ENCODE results near the gene AKT1.
"Not testable (repeated sequence)": the region's sequence is repeated elsewhere in the genome, so short reads cannot be mapped to it uniquely, and the experiment has no call there.

AKT1 gene

DNA sequence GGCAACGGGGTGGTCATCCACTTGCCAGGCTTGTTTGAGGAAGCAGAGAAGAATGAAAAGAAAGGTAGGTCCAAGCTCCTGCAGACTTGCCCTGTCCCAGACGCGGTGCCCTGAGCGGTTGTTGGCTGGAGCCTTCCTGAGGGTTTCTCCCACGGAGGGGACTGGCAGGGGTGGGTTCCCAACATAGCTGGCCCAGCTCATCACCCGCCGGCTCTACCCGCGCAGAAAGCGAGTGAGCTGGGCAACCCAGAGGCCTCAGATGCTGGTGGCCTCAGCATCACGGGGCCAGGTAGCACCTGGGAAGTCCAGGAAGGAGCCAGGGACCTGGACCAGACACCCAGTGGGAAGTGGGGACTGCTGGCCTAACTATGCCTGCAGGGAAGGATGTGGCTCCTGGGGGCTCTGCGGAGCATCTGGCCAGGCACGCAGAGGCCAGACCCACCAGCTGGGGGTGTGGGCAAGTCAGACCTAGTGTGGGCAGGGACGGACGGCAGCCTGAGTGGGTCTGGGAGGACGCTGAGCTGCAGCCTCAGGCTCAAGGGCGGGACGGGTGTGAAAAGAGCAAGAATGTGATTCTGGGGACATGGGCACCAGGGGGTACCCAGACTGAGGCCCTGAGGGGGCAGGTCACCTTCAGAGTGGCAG is 57.1 kb downstream of the AKT1 start:
- DNase-seq (ENCODE audit: low read depth), result no peak

GRCh38 chr14:104735830-104736642 is 59.5 kb downstream of the AKT1 start:
- no peak for DNase-seq (ENCODE audit: low read depth)

DNA sequence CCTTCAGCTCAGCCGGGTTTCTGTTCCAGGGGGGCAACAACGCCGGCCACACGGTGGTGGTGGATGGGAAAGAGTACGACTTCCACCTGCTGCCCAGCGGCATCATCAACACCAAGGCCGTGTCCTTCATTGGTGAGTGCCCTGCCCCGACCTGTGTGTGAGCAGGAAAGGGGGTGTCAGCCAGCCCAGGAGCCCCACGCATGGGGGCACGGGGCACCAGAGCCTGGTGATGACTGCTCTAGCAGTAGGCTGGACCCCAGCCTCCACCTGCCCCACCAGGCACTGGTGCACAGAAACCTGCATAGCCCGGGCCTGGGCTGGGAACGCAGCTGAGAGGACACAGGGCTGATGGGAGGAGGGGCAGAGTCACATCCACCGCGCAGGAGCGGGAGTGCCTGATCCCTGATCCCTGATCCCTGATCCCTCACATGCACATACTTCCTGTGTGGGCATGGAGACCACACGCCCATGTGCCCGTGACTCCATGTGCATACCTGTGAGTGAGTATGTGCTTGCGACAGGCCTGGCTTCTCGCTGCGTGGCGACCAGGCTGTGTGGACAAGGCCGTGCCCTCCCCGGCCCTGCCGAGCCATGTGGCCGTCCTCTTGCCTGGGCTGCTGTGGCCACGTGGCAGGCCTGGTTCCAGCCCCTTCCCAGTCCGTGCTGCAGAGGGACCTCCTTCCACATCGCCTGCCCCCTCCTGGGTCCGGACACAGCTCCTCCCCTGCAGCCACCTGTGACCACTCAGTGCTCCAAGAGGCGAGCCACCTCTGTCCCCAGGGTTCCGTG is 60.4 kb downstream of the AKT1 start:
- no peak for DNase-seq (ENCODE audit: low read depth)

DNA sequence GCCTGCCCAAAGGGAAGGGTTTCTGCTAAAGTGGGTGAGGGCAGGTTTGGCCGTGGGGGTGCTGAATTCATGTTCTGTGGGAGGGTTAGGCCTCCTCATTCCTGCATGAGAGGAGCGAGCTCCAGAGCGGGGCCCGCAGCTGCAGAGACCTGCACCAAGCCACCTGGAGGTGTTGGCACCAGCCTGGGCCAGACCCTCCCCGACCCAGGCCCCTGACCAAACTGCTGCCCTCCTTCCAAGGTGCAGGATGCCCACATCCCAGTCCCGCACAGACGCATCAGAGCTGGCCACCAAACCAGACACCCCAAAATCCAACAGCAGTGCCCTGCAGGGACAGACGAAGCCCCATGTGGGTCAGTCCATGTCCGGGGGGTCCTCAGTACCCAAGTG is 61.0 kb downstream of the AKT1 start:
- no peak for DNase-seq (ENCODE audit: low read depth)

- DNase-seq (ENCODE audit: low read depth), result no peak
Measured at GRCh38 chr14:104734051-104734587, 61.4 kb downstream of the AKT1 start.

DNA sequence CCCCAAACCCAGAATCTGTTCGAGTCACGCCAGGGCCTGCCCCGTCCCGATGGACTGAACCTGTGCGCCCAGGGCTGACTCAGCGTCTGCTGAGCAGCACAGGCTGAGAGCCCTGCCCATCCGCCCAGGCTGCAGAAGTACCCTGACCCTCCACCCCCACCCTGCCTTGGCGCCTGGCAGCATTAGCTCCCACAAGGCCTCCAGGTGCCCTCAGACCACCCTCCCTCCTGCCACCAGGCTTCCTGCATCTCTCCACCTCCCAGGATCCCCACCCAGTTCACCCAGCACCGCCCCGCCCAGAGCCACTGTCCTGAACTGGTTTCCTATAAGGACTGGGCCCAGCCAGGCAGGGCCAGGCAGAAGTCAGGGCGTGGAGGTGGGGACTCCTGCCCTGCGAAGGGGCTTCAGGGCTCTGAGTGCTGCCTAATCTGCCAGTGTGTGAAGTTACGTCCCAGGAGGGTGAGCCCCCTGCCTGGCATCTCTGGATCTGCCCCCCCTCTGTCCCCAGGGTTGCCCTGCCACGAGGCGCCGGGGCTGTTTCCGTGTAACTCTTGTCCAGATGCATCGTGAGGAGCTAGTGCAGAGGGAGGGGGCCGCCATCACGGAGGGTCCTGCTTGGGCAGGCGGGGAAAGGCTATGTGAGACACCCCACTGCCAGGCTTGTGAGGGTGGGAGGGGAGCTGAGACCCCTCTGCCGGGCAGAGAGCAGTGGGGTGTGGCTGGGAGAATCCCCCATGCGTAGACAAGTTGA is 62.4 kb downstream of the AKT1 start:
- no peak for DNase-seq (ENCODE audit: low read depth)

DNA sequence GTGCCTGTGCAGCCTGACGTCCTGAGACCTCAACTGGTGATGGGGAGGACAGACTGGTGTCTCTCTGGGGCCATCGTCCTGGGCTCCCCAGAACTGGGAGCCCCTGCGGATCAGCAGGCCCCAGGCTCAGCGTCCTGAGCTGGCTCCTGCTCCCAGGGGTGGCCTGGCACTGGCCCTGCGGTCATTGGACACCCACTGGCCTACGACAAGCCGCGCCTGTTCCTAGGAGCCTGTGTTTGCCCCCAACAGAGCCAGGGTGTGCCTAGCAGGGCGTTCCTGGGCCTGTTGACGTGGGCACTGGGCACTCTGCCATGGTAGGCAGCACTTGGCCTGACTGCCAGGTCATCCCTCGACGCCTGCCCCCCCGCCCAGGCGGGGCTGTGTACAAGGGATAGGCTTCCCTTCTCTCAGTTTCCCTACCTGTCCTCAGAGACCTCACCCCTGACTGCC is 63.2 kb downstream of the AKT1 start:
- DNase-seq (ENCODE audit: low read depth), result no peak

- DNase-seq (ENCODE audit: low read depth), result no peak
Measured at GRCh38 chr14:104731320-104732294, 63.9 kb downstream of the AKT1 start.

- DNase-seq (ENCODE audit: low read depth), result no peak
Measured at GRCh38 chr14:104730487-104730886, 65.1 kb downstream of the AKT1 start.

DNA sequence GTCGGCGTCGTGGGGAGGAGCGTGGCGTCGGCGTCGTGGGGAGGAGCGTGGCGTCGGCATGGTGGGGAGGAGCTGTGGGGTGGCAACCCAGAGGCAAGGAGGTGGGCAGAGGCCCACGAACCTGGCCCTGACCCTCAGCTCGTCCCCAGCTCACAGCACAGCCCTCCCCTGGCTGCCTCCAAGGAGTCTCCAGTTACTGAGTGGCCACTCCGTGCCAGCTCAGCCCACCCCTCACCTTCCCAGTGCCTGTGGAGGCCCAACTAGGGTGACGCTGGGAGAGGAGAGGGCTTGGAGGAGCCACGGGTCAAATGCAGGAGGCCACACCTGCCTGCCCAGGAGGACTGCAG is 65.7 kb downstream of the AKT1 start:
- no peak for DNase-seq (ENCODE audit: low read depth)

GRCh38 chr14:104729176-104729834 is 66.2 kb downstream of the AKT1 start:
- DNase-seq (ENCODE audit: low read depth), result not testable (repeated sequence)

- DNase-seq (ENCODE audit: low read depth), result no peak
Measured at GRCh38 chr14:104728631-104729030, 66.9 kb downstream of the AKT1 start.

DNA sequence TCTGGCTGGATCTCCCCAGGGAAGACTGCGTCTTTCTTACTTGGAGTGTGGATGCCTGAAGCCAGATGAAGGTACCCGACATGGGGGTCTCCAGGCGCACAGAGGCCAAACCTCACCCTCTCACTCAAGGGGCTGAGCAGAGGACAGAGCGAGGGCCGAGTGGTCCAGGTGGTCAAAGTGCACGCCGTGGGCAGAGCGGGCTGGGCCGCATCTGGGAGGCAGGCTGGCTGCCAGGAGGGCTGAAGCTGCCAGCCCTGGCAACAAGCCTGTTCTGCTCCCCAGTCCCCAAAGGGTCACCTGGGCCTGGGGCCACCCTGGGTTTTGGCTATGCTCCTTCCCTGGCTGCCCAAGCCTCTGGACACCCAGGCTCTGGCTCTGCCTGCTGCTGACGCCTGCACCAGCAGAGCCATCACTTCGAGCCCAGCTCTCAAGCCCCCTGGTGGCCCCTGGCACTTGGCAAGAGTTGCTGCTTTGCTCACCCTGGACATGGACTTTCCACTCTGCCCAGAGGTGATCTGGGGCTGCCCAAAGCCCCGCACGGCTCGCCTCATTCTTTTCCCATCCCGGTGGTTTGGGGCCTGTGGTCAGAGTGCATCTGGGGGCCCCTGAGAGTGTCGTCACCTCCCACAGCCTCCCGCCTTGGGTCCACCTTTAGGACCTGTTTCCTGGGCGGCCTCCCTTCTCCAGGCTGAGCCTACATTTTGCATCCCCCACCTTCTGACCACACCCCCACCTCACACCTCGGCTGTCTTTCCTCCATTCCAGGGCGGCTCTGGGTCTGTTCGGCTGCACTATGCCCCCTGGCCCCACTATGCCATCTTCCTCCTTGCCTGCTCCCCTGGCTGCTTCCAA is 68.7 kb downstream of the AKT1 start:
- no peak for DNase-seq (ENCODE audit: low read depth)

DNA sequence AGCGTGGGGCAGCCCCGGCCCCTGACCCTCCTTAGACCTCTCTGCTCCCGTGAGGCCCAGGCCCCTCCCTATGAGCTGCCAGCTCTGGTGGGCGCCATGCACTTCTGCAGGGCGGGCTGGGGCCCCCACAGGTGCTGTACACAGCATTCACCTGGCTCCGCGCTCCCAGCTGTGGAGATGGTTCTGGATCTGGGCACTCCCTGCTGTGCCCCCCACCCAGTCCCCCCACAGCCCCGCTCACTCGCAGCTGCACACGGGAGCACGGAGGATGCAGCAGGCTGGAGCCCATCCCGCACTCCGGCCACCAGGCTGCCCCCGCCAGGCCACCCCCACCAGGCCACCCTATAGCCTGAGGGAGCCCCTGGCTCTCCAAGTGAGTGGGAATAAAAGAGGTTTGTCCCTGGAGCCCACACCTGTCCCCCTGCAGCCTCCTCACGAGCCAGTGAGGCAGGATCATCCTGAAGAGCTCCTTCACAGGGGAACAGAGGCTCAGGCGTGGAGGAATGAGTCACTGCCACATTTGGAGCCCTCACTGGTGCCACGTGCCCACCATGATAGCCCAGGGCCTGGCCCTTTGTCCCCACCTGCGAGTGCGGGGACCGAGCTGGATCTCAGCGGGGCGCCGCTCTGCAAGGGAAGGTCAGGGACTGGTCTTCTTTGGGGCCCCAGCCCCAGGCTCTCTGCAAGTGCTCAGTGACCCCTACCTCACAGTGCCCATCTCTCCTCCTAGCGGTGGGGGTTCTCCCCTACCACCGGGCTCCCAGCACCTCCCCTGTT is 69.6 kb downstream of the AKT1 start:
- DNase-seq (ENCODE audit: low read depth), result no peak

DNA sequence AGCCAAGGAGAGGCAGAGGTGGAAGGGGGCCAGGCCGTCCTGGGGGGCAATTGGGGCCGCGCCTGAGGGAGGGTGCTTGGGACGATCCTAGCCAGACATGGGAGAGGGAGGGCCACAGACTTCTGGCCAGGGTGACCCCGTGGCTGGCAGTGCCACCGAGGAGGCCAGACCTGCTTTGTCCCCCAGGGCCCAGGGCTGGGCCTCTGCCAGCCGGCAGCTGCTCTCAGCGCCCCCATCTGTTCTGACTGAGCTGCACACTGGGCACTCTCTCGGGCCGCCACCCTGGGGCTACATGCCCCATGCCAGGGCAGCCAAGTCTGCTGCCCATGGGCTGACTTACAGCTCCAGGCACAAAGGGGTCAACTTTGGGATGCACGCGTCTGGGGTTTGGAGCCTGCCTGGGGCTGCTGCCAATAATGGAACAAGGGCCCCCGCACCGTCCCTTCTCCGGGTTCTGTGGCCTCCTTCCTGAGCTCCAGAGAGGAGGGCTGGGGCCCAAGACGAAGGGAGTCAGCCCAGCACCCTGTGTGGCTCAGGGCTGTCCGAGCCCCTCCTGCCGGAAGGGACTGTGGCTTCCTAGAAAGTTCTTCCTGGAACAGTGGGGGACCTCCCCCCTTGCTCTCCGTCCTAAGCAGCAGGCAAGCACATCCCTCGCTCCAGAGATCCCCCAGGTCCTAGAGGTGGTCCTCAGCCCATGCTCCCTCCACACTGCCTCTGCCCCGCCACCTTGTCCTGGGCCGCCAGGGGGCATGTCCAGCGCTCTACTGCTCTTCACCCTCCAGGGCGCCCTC is 70.4 kb downstream of the AKT1 start:
- no peak for DNase-seq (ENCODE audit: low read depth)

DNA sequence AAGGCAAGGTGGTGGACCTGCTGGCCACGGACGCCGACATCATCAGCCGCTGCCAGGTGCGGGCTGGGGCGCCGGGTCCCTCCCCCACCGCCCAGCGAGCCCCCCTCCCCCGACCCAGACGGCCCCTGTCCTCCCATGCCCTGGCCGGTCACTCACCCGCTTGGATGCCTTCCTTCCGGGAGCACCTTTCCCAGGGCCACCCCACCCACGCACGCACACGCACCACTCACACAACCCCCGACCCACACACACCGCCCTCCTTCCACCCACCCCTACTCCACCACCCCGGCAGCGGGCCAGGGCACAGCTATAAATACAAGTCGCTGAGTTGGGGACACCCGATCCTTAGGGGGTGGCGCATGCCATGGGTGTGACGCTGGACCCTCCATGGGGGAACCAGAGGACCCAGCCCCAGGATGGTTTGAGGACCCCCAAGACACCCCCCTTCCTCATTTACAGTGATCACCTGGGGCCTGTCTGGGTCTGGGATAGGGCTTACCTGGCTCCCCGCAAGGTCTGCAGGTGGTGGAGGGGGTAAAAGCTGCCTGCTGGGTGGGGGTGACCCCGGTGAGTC is 71.1 kb downstream of the AKT1 start:
- no peak for DNase-seq (ENCODE audit: low read depth)
